NCI-H748 (cell line): ENCODE data around the gene LRRC28.

Experiments
- DNase-seq: peaks from one replicate; lab custom pipeline; 2025; ENCODE audit not compliant: unreplicated experiment; lab: John Stamatoyannopoulos, UW

Gene LRRC28

DNA sequence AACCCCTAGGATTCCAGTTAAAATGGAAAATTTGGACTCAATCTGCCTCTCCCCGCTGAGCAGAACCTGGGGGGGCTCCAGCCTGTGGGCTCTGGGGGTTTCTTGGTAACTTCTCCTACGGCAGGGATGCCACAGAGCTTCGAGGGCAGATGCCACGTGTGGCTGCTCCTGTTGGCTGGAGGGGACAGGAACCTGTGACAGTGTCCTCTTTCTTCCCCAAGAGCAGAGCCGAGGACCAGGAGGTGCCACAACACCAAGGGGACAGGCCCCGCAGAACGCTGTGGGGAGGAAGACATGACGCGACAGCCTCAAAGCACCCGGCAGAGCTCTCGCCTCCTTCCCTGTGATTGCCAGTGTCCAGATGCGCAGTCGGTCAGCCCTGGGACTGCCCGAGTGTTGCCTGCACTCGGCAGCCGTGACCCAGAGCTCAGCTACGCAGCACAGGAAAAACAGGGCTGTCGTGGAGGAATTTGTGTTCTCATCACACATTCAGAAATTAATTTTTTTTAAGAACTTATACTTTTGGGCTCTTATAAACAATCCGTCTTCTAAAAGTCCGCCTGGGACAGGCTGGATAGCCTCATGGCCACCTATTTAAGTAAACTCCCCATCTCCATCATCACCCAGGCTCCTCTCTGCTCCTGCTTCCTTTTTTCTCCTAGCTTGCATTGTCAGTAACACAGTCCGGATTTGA lies 182.6 kb downstream of the LRRC28 start:
- no peak for DNase-seq

DNA sequence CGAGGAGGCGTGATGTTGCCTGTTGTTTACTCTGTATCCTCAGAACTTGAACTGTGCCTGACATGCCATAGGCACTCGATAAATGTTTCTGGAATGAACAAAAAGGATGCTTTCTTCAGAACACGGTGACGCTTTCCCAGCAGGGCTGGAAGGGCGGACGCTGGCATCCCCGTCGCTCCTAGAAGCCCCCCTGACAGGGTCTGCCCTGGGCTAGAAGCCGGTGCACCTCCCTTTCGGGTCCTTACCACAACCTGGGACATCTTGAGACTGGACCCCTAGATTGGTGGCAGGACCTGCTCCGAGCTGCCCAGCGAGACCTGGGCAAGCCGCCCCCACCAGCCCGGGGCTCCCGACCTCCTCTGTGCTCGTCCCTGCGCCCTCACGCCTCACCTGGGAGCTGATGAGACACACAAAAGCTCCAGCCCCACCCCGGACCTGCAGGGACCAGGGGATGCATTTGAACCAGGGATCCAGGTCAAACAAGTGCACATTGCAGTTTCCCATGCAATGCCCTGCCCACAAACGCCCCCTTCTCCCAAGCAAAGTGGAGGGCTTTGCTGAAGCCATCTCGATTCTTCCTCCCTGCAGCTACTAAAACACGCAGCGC lies 183.3 kb downstream of the LRRC28 start:
- DNase-seq, result no peak

DNA sequence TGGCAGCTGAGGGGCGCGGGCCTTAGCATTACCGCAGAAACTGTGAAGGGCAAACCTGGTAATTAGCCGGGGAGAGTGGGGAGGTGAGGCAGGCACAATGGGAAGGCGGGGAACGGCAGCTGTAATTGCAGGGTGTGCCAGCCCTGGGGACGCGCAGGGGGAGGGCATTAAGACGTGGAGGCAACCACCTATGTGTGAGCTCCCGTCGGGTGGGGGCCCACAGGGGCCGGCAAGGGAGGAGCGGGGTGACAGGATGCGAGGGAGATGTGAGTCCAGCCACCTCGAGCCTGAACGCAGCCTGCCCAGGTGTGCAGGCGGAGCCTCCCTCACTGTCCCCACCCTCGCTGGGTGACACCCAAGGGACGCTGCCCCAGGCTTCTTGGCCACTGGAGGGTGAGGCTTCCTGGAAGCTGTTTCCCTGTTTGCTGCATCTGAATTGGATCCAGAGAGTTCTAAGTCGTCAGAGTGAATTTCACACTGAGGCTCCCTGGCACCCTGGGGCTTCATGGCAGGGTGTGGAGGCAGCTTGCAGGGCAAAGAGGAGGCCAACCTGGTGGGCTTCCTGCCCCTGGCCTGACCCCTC lies 183.9 kb downstream of the LRRC28 start:
- DNase-seq, result peak; percentile 84

DNA sequence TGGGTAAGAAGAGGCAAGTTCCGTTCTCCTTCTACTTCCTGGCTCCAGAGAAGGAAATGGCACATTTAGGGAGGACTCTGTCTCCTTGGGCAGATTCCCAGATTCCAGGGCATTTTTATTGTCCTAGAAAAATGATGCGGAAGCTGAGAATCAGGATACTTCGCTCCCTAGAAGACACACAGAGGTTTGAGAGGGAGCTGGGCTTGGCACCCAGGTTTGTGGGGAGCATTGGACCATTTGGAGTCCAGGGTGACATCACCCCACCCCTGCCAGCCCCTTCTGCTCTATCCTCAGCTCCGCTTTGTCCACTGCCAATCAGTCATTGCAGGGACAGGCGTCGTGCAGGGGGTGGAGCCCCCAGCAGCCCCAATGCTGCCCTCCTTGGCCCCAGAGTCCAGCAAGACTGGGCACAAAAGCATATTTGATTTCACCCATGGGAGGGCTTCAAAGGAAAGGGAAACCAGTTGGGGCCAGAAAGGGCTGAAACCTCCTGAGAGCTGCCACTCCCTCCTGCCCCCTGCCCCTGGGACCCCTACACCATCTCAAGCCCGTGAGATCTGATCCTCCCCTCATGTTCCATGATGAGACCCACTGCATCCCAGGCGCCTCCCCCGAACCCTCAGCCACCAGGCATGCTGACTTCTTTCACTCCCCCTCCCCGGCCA lies 184.7 kb downstream of the LRRC28 start:
- DNase-seq, result no peak

DNA sequence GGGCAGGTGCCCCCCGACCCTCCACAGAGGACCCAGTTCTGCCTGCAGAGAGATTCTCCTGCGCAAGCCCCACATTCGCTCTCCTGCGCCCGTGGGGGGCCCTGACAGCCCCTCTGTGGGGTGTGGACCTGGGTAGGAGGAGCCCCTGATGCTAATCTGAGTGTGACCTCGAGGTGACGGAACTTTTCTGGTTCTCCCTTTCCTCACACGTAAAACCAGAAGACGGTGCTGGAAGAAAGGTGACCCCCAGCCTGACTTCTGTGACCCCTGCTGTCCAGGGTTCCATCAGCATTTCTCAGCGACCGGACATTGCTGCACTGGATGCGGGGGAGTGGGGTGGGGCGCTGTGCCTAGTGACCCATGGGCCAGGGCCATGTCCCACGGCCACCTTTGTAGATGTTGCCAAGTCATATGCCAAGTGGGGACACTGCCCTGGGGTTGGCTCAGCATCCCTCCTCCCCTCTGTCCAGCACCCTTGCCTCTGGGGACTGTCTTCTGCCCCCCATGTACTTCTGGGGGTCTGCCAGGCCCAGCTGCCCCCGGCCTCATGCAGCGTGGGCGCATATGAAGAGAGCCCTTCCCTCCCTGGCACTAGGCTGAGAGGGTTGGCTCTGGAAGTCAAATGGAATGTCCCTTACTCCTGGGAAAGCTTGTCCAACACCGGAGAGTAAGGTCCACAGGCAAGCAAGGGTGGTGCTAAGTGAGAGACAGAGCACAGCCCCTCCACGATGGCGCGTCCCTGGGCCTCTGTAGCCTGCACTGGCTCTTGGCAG lies 185.4 kb downstream of the LRRC28 start:
- DNase-seq, result no peak

DNA sequence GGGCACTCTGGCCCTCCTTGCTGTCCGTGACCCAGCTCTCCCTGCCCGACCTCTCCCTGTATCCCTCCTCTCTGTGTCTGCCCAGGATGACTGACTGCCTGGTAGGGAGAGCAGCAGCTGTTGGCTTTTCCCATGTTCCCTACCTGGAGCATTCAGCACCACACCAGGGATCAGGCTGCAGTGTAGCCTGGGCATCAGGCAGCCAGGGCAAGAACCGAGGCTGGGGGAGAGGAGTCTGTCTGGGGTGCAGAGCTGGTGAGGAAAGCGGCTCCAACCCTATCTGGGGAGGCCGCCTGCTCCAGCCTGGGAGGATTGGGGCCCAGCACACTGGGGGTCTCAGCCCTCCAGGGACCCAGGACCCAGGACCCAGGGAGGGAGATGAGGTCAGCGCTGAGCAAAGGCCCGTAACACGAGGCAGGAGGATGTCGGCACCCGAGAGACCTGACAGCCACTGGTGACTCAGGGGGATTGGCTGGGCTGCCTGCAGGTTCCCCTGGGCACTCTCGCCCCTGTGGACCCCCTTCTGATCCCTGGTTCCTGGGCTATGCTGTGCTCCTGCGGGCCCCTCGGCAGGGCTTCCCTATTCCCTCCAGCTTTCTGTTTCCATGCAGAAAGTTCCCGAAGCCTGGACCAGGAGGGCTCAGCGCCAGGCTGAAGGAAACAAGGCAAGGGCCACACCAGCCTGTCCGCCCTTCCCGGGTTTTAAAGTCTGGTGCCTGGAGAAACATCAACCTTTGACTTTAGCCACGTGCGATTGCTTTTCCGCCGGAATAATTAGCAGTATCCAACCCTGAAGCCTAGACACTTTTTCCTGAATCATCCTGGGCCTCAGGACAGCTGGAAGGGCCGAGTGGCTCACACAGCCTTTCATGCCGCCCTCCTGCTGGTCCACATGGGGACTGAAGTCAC lies 186.3 kb downstream of the LRRC28 start:
- DNase-seq, result no peak

DNA sequence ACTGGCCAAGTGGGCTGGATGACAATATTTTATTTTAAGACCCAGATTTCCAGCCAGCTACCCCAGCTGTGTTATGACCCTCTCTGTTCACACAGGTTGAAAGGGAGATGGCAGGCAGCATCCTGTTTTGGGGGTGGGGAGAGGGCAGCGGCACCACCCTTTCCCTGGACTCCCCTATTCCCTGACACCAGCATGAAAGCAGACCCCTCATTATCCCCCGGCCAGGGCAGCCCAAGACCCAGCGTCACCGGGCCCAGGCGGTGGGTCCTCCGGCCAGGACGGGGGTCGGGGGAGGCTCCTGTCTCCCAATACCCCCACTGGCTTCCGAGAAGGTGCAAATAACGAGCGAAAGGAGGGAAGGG lies 186.9 kb downstream of the LRRC28 start:
- no peak for DNase-seq

DNA sequence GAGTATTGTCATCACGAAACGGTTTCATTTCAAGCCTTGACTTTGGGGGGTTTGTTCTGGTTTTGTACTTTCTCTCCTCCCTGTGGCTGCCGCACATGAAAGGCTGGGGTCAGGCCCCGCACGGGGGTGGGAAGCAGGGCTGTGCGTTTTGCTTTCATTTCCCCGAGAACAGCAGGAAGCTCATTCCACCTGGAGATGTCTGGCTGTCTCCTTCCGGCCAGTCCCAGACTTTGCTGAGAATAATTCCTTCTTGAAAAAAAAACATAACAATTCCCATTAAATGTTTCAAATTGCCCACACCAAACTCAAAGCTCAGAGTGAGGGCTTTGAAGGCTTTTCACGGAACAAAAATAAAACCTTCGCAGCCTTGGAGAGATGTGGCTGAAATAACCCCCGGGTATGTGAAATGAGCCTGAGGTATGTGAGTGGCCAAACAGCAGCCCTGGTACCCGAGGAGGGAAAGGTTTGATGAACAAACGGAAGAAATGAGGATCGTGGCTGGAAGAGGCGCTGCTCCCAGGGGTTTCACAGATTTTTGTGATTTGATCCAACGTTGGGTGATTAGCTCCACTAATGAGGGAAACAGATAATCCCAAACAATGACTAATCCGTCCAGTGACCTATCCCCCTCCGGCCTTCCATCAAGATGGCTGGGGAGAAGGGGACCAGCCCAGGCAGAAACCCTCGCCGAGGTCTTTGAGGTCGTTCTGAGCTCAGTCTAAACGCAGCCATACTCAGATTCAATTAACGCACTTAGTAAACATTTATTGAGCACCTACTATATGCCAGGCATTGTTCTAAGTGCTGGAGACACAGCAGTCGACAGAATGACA lies 187.6 kb downstream of the LRRC28 start:
- no peak for DNase-seq

DNA sequence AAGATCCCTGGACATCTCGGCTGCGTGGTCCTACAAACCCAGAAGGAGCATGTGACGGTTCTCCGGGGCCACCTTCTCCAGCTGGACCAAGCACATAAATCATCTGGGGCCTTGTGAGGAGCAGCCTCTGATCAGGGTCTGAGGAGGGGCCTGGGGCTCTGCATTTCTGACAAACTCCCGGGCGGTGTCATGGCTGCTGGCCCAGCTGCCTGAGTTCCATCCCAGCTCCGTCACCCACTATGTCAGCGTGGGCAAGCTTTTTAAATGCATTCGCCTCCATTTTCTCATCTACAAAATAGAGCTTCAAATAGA lies 188.2 kb downstream of the LRRC28 start:
- DNase-seq, result no peak

DNA sequence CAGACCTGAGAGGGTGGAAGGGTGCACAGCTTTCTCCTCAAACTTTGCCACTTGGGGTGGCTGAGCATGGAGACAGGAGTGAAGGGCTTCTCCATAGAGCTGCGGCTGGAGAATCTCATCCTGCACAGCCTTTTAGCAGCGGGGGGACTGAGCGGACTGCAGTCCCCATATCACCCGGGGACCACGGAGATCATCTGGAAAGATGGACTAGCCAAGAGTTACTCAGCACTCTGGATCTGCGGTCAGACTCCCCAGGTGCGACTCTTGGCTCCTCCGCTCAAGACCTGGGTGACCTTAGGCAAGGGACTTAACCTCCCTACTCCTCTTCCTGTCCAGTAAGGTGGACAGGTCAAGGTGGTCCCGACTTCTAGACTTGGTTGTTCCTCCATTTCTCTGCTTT lies 188.7 kb downstream of the LRRC28 start:
- no peak for DNase-seq
